Erythroblast (primary cell): ENCODE measurements around the gene P3H2.

Experiments
- GATA1 ChIP-seq: IDR thresholded peaks from 2 replicates; pipeline ENCODE4 v1.6.1; 2011; ENCODE audit warnings: low read depth, mild to moderate bottlenecking, control low read depth, low read length, moderate library complexity
- POLR2A ChIP-seq: IDR thresholded peaks from 2 replicates; pipeline ENCODE4 v1.6.1; 2011; ENCODE audit warnings: mild to moderate bottlenecking, low read length

GRCh38 chr3:189914799-189915198 is 205.9 kb downstream of the P3H2 start:
- no peak for TF ChIP-seq POLR2A
- no peak for TF ChIP-seq GATA1
